OCI-M2 (cell line): ENCODE measurements around the gene ERCC2.
"Not testable (repeated sequence)": the region's sequence is repeated elsewhere in the genome, so short reads cannot be mapped to it uniquely, and the experiment has no call there.

Source experiments
- DNase-seq: peaks from one replicate; lab custom pipeline; 2025; ENCODE audit not compliant: unreplicated experiment; lab: John Stamatoyannopoulos, UW

The ERCC2 gene

DNA sequence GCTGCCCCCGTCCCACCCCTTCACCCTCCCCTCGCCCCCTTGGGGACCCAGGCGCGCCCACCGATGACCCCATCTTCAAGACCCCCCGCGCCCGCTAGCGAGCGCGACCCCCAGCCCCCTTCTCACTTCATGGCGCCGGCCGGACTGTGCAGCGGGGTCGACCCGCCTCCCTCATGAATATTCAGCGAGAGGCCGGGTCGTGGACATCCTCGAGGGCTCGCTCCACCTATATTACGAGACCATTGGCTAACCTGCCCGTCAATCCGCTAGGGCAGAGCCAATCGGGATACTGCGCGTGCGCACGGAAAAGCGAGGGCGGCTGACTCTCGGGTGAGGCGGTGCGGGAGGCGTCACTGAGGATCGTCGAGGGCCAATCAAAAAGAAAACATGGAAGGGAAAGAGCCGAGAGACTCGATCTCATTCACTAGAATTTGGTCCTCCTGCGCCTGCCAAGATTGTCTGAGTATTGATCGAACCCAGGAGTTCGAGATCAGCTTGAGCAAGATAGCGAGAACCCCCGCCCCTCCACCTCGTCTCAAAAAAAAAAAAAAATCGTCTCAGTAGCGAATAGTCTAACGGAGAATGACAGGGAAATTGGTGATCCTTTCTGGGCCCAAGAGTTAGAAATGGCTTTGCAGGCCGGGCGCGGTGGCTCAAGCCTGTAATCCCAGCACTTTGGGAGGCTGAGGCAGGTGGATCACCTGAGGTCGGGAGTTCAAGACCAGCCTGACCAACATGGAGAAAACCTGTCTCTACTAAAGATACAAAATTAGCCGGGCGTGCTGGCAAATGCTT is at the start of gene ERCC2:
ERCC2 (minus strand) TSS at position 164 of the 795 bp plus-strand sequence; CDS start at position 131, 33 bp downstream.
- peak; percentile 93 for DNase-seq

DNA sequence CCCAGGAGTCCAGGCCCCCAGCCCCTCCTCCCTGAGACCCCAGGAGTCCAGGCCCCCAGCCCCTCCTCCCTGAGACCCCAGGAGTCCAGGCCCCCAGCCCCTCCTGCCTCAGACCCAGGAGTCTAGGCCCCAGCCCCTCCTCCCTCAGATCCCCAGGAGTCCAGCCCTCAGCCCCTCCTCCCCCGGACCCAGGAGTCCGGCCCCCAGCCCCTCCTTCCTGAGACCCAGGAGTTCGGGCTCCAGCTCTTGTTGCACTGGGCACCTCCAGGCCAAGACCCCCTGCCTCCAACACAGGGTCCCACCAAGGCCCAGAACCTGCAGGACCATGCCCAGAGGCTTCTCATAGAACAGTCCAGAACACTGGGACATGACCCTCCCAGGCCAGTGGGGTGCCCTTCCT is 49.5 kb upstream of the ERCC2 start:
- DNase-seq: no peak

DNA sequence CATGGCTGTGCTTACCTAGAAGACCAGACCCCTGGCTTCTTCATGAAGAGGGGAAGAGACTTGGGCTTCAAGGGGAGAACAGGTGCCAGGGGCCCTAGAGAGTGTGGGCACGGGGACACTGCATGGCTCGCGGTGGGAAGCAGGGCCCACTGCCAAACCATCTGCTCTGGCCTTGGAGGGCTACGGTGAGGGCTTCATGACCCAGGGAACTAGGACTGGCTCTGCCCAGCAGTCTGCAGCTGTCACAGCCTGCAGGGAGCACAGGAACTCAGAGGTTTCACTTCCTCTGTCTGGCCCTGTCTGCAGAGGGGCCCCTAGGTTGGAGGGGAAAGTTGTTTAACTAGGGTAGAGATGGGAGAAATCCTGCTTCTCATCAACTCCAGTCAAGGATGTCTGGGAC is 49.0 kb upstream of the ERCC2 start:
- DNase-seq: no peak

DNA sequence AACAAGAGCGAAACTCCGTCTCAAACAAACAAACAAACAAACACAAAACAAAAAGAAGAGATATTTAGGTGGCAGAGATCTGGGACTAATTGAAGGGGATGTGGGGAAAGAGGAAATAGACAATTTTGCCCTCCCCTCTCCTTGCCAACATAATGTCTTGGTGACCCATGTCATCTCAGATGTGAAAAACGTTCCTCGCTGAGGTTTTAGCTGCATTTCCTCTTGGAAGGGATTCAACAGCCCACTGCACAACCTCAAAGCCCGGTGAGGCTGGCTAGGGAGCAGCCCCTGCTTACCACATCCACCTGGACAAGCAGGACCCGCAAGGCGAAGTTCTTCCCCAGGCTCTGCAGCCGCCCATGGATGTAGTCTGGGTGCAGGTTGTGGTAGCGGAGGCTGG is 48.4 kb upstream of the ERCC2 start:
- DNase-seq: no peak

DNA sequence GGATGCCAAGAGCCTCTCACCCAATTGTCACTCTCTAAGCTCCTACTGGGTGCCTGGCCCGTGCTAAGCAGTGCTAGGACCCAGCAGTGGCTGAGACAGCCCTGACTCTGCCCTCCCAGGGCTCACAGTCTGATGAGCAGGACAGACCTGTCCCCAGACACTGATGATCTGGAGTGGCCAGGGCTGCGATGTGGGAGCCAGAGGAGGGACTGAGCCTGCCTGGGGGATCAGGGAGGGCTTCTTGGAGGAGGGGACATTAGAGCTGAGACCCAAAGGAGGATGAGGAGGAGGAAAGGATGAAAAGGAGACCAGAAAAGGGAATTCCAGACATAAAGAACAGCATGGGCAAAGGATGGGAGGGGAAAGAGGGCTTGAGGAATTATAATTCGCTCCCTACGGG is 46.8 kb upstream of the ERCC2 start:
- DNase-seq: no peak

DNA sequence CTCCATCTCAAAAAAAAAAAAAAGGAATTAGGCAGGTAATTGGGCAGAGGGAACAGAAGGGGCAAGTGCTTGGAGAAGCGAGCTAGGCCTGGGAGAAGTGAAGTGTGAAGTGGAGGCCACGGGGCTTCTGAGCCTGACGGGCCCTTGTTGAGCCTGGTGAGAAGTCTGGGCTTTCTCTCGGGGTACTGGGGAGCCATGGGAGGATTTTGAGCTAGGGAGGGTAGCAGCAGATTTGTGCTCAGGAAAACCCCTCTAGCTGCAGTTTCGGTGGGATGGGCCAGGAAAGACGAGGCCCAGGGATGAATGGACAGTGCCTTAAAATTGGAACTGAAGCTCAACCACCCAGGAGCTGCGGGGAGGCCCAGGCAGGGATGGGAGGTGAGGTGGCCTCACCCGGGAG is 44.1 kb upstream of the ERCC2 start:
- no peak for DNase-seq

DNA sequence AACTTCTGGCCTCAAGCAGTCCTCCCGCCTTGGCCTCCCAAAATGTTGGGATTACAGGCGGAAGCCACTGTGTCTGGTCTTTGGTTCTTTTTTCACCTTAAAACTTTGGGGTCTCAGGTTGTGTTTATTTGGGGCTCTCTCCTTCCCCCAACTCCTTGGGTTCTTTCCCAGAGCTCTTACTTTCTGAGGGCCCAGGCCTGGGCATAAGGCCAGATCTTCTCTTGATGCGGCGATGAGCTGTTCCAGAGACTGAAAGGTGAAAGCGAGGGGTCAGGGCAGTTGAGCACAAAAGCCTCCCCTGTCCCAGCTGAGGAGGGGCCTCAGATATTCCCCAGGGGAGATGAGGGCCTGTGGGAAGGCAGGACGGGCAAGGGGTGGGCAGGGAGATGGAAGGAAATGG is 43.1 kb upstream of the ERCC2 start:
- DNase-seq: no peak

DNA sequence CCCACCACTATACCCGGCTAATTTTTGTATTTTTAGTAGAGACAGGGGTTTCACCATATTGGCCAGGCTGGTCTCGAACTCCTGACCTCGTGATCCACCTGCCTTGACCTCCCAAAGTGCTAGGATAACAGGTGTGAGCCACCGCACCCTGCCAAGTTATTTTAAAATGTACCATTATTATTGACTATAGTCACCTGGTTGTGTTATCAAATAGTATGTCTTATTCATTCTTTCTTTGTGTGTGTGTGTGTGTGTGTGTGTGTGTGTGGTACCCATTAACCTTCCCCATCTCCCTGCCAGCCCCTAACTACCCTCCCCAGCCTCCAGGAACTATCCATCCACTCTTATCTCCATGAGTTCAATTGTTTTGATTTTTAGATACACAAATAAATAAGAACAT is 40.0 kb upstream of the ERCC2 start:
- DNase-seq: not testable (repeated sequence)

DNA sequence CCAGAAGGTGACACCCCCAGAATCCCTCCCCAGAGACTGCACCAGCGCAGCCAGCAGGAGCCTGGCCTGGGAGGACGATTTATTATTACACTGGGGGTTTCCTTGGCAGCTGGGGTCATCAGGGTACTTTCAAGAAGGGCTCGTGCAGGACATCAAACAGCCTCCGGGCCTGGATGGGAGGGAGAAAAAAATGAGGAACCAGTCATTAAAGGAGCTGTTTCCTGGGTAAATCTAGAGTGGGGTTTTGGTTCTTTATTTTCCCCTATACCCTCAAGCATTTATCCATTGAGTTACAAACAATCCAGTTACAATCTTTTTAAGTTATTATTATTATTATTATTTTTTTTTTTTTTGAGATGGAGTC is 39.2 kb upstream of the ERCC2 start:
- no peak for DNase-seq

DNA sequence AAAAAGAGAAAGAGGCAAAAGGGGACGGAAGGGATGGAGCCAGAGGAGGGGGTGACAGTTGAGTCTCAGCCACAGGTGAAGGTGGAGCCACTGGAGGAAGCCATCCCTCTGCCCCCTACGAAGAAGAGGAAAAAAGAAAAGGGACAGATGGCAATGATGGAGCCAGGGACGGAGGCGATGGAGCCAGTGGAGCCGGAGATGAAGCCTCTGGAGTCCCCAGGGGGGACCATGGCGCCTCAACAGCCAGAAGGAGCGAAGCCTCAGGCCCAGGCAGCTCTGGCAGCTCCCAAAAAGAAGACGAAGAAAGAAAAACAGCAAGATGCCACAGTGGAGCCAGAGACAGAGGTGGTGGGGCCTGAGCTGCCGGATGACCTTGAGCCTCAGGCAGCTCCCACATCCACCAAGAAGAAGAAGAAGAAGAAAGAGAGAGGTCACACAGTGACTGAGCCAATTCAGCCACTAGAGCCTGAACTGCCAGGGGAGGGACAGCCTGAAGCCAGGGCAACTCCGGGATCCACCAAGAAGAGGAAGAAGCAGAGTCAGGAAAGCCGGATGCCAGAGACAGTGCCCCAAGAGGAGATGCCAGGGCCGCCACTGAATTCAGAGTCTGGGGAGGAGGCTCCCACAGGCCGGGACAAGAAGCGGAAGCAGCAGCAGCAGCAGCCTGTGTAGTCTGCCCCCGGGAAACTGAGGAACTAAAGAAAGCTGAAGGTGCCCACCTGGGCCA is 38.6 kb upstream of the ERCC2 start:
- no peak for DNase-seq

DNA sequence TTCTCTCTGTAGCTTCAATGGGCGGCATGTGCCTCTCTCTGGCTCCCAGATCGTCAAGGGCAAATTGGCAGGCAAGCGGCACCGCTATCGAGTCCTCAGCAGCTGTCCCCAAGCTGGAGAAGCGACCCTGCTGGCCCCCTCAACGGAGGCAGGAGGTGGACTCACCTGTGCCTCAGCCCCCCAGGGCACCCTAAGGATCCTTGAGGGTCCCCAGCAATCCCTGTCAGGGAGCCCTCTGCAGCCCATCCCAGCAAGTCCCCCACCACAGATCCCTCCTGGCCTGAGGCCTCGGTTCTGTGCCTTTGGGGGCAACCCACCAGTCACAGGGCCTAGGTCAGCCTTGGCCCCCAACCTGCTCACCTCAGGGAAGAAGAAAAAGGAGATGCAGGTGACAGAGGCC is 37.7 kb upstream of the ERCC2 start:
- DNase-seq: no peak

DNA sequence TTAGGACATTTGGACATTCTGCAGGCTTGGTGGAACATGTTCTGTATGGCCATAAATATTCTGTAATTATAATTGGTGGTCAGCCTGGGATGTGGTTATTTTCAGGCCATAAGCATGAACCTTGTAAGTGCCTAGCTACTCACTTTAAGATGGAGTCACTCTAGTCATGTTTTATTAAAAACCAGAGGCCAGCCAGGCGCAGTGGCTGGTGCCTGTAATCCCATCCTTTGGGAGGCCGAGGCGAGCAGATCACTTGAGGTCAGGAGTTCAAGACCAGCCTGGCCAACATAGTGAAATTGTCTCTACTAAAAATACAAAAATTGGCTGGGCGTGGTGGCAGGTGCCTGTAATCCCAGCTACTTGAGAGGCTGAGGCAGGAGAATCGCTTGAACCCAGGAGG is 37.2 kb upstream of the ERCC2 start:
- DNase-seq: not testable (repeated sequence)

DNA sequence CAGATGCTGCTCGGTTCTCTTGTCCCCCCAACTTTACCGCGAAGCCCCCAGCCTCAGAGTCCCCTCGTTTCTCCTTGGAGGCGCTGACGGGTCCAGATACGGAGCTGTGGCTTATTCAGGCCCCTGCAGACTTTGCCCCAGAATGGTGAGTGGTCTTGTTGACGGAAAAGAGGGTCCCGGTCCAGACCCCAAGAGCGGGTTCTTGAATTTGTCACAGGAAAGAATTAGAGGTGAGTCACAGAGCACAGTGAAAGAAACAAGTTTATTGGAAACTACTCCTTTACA is 36.7 kb upstream of the ERCC2 start:
- no peak for DNase-seq

DNA sequence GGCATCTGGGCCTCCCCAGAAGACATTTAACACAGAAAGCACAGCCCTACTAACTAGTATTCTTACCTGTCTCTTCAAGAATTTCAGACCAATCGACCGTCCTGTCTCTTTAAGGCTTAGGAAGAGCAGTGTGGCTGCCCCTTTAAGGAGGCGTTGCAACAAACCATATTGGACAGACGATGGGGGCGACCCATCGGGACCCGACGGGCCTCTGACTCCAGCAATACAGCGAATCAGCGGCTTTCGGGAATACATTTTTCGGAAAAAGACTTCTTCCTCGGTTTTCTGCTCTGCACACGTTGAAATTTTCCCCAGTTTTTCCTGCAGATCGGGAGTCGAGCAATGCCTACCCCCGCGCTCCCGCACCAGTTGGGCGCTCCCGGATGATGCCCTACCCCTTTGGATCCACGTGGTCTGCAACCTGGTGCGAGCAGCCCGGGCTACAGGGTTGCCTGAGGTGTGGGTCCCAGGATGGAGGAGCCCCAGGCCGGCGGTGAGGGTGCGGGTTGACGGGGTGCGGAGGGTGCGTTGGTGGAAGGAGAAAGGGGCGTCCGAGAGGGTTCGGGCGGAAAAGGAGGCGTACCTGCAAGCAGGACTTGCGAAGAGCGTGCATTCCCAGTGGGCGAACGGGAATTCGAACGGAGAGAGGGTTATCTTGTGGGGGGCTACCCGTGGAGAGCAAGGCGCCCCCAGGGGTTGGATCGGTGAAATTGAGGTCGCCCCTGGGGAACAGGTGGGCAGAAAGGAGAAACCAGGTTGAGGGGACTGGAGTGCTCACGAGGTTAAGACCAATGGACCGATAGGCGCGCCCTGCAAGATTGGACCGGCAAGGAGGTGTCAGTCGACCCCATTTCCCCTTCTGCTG is 36.1 kb upstream of the ERCC2 start, which contains the start of gene POLR1G:
POLR1G (plus strand) TSS at position 419 of the 865 bp plus-strand sequence; CDS start at position 472, 53 bp downstream.
- DNase-seq: peak; percentile 97

DNA sequence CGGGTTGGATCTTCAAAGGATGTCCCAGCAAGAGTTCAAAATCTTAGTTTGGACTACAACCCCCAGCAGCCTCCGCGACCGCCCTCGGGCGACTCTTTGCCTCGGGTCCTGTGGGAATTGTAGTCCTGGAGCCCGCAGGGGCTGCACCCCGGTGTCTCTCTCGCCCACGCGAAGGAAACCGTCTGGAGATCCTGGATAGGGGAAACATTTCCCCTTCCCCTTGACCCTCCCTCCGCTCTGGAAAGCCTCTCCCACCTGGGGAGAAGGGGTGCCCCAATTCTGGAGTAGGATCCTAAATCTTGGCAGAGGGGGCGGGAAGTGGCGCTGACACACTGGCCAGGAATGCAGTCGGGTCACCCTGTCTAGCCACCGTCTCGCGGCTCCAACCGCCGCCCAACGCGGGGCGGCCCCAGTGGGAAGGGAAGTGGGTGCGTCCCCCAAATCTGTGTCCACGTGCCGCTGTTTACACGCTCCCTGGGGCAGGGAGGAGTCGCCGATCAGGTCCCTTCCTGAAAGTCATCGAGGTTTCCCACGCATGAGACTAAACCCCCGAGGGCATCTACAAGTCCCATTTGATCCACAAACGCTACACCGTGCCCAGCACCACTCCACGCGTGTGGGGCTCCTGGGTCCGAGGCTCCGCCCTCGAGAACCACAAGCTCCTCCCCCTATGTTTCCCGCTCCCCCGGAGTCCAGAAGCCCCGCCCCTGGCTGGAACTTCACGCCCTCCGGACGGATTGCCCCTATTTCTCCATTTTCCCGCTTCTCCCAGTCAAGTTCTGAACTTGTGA is 35.3 kb upstream of the ERCC2 start:
- DNase-seq: peak; percentile 97

DNA sequence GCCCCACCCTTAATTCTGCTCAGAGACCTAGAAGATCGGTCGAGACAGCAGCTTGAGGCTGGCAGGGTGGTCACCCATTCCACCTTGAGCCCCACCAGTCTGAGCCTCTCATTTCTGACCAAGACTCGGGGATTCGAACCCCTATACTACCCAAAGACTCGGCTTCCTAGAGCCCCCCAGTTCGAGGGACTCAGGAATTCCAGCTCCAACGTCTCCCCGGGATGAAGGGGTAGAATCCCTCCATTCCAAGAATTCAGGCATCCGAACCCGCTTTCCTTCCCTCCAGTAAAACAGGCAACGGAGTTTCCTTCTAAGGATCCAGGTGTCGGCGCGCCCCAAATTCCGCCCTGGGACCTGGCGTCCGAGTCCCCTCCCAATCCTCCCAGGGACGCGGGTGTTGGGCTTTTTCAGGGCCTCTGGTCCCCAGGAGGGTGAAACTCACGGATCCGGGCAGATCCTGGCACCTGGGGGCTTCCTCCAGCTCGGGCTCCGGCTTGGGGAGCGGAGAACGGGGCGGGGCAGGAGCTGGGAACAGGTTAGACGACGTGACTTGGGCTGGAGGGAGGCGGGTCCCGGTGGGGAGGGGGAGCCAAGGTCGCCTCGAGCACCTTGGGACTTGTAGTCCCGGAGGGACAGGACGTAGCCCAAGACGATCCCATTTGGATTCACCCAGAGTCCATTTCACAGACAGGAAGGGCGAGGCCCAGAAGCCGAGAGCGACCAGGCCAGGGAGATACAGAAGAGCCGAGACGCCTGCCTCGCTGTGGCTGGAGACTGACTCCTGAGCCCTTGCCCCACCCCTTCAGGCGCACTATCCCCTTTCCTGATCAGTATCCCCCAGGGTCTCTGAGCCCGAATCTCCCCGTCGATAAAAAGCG is 34.4 kb upstream of the ERCC2 start, which contains the start of gene PPP1R13L:
PPP1R13L (minus strand) TSS at position 513 of the 878 bp plus-strand sequence. CDS start 6,751 bp downstream, outside the sequence.
- DNase-seq: no peak

DNA sequence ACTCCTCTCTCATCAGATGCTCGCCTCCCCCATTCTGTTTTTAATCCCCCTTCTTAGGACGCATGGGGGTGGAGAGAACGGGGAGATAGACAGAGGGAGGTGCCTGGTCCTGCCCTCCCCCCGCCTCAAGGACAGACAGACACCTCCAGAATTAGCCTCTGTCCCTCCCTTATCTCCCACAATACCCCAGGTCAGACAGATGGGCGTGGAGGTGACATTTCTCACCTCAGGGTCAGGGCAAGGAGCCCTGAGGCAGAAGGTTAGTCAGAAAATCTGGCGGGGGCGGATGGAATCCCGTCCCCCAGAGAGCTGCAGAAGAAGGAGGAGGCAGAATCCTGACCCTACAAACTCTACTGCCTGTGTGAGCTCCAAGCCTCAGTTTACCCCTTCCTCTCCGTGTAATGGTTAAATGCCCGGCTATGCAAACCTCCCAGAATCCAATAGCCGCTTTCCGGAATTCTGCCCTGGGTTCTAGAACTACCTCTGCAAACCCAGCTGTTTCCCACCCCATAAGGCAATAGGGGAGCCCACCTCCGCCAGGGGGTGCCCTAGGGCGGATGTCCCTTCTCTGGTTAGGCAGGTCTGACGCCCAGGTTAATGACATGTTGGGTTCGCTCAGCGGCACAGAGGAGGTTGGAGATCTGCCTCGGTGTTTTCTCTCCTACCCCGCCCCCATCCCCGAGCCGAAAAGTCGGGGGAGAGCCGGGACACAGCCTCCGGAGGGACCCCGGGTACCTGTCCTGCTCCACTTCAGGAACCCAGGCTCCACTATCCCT is 33.6 kb upstream of the ERCC2 start:
- no peak for DNase-seq

DNA sequence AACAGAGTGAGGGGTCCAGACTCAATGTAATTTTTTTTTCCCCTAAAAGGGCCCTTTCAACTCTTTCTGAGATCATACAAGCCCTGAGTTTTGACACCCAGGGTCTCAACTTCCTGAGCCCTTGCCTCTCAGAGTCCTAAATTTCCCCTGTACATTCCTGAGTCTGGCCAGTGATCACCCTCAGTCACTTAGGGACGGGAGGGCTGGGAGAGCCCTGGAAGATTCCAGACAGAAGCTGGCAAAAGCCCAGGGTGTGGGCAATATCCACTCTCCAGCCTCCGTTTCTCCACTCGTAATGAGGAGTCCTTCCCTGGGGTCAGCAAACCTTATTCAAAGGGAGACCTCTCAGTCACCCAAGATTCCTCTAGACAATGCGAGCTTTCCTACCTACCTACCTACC is 32.9 kb upstream of the ERCC2 start:
- no peak for DNase-seq
